ENCODE measurements around the gene ARID4B. TPM values are rescaled to one million over a fixed set of nuclear protein-coding genes. Genes with fewer than 3 reads are reported as not detected.
"Not testable (repeated sequence)": the region's sequence is repeated elsewhere in the genome, so short reads cannot be mapped to it uniquely, and the experiment has no call there.

ARID4B gene
- polyA plus RNA-seq, 1 donor from 2014 or later = 49.3 TPM

- TF ChIP-seq REST (IDR thresholded peaks at IDR 0.05; ENCODE audit: borderline replicate concordance) (no peak), TAF1 (IDR thresholded peaks at IDR 0.05; ENCODE audit: low read depth) (no peak), EZH2 (IDR thresholded peaks at IDR 0.05; ENCODE audit: borderline replicate concordance, insufficient read depth, low read length, poor library complexity, severe bottlenecking) (no peak), POLR2AphosphoS5 (IDR thresholded peaks at IDR 0.05) (no peak), RAD21 (conservative IDR thresholded peaks at IDR 0.05) (no peak), SMC3 (conservative IDR thresholded peaks at IDR 0.05; ENCODE audit: poor library complexity) (no peak), MXI1 (conservative IDR thresholded peaks at IDR 0.05; ENCODE audit: poor library complexity, severe bottlenecking) (no peak), EP300 (conservative IDR thresholded peaks at IDR 0.05; ENCODE audit: poor library complexity, severe bottlenecking) (no peak), CTCF (IDR thresholded peaks at IDR 0.05; ENCODE audit: poor library complexity, severe bottlenecking) (no peak)
- H3K27ac ChIP-seq (ENCODE audit: low read length) = no peak overlapping the region
- H3K27me3 ChIP-seq (ENCODE audit: insufficient read depth, low read depth, low read length) = no peaks in the 10 kb centered on the region
- no peaks in the 10 kb centered on the region for H3F3A ChIP-seq (ENCODE audit: insufficient read depth, low read length, poor library complexity, severe bottlenecking)
- no peaks in the 10 kb centered on the region for H3K9me3 ChIP-seq (ENCODE audit: low read length)
- H3K79me2 ChIP-seq (replicated peaks; ENCODE audit: insufficient read depth, low read length) = no peaks in the 10 kb centered on the region
- H3K36me3 ChIP-seq (ENCODE audit: insufficient read depth, low read length) = no peaks in the 10 kb centered on the region
- H3K9ac ChIP-seq (ENCODE audit: low read length) = no peak overlapping the region
- no peak overlapping the region for H2AFZ ChIP-seq (ENCODE audit: low read depth, low read length)
- H3K4me3 ChIP-seq (ENCODE audit: low read length) = no peak overlapping the region
- H4K20me1 ChIP-seq (ENCODE audit: insufficient read depth) = no peaks in the 10 kb centered on the region
- H3K9me2 ChIP-seq (ENCODE audit: insufficient read depth, low read length) = no peaks in the 10 kb centered on the region
- H3K4me2 ChIP-seq (ENCODE audit: low read length) = no peak overlapping the region
These were observed 106.2 kb downstream of the ARID4B start for GRCh38 chr1:235221653-235222375.

GRCh38 chr1:235215453-235215852 is 112.5 kb downstream of the ARID4B start:
- H3K36me3 ChIP-seq (ENCODE audit: insufficient read depth, low read length) = peaks cover 4% of the 10 kb centered on the region
- no peaks in the 10 kb centered on the region for H3K9me3 ChIP-seq (ENCODE audit: low read length)
- no peaks in the 10 kb centered on the region for H3K79me2 ChIP-seq (replicated peaks; ENCODE audit: insufficient read depth, low read length)
- no peak overlapping the region for H3K27ac ChIP-seq (ENCODE audit: low read length)
- H3K9me2 ChIP-seq (ENCODE audit: insufficient read depth, low read length) = no peaks in the 10 kb centered on the region
- H3K9ac ChIP-seq (ENCODE audit: low read length) = no peak overlapping the region
- H2AFZ ChIP-seq (ENCODE audit: low read depth, low read length) = no peak overlapping the region
- H3K27me3 ChIP-seq (ENCODE audit: insufficient read depth, low read depth, low read length) = no peaks in the 10 kb centered on the region
- H3F3A ChIP-seq (ENCODE audit: insufficient read depth, low read length, poor library complexity, severe bottlenecking) = no peaks in the 10 kb centered on the region
- H3K4me3 ChIP-seq (ENCODE audit: low read length) = no peak overlapping the region
- H3K4me2 ChIP-seq (ENCODE audit: low read length) = no peak overlapping the region
- TF ChIP-seq POLR2AphosphoS5 (IDR thresholded peaks at IDR 0.05) (no peak), CTCF (IDR thresholded peaks at IDR 0.05; ENCODE audit: poor library complexity, severe bottlenecking) (no peak), REST (IDR thresholded peaks at IDR 0.05; ENCODE audit: borderline replicate concordance) (no peak), EZH2 (IDR thresholded peaks at IDR 0.05; ENCODE audit: borderline replicate concordance, insufficient read depth, low read length, poor library complexity, severe bottlenecking) (no peak), RAD21 (conservative IDR thresholded peaks at IDR 0.05) (no peak), EP300 (conservative IDR thresholded peaks at IDR 0.05; ENCODE audit: poor library complexity, severe bottlenecking) (no peak), MXI1 (conservative IDR thresholded peaks at IDR 0.05; ENCODE audit: poor library complexity, severe bottlenecking) (no peak), TAF1 (IDR thresholded peaks at IDR 0.05; ENCODE audit: low read depth) (no peak), SMC3 (conservative IDR thresholded peaks at IDR 0.05; ENCODE audit: poor library complexity) (no peak)
- no peaks in the 10 kb centered on the region for H4K20me1 ChIP-seq (ENCODE audit: insufficient read depth)

GRCh38 chr1:235214962-235215361 is 113.0 kb downstream of the ARID4B start:
- H3K79me2 ChIP-seq (replicated peaks; ENCODE audit: insufficient read depth, low read length); H3K9ac ChIP-seq (ENCODE audit: low read length); H3F3A ChIP-seq (ENCODE audit: insufficient read depth, low read length, poor library complexity, severe bottlenecking); H4K20me1 ChIP-seq (ENCODE audit: insufficient read depth); H3K9me3 ChIP-seq (ENCODE audit: low read length); H3K4me3 ChIP-seq (ENCODE audit: low read length); H3K36me3 ChIP-seq (ENCODE audit: insufficient read depth, low read length); H3K9me2 ChIP-seq (ENCODE audit: insufficient read depth, low read length); H3K27ac ChIP-seq (ENCODE audit: low read length); H3K27me3 ChIP-seq (ENCODE audit: insufficient read depth, low read depth, low read length); H2AFZ ChIP-seq (ENCODE audit: low read depth, low read length); H3K4me2 ChIP-seq (ENCODE audit: low read length): not testable (repeated sequence)

Data from neural cell (in vitro differentiated cells).